ENCODE results near the gene SHISA9.

The SHISA9 gene

GRCh38 chr16:13242201-13242600, 340.8 kb downstream of the SHISA9 start:
- H3K4me1 Mint-ChIP-seq (ENCODE audit: low read depth): no peaks in the 10 kb centered on the region
- H3K9me3 Mint-ChIP-seq: peaks cover 4% of the 10 kb centered on the region
- no peaks in the 10 kb centered on the region for H3K27me3 Mint-ChIP-seq
- H3K36me3 Mint-ChIP-seq (ENCODE audit: low read depth): no peaks in the 10 kb centered on the region
- H3K27ac Mint-ChIP-seq: no peak overlapping the region
- H3K4me3 Mint-ChIP-seq: no peak overlapping the region

GRCh38 chr16:13244770-13245169, 343.4 kb downstream of the SHISA9 start:
- Mint-ChIP-seq H3K9me3 (no peaks in the 10 kb centered on the region), H3K4me1 (ENCODE audit: low read depth) (no peaks in the 10 kb centered on the region), H3K4me3 (no peak overlapping the region), H3K36me3 (ENCODE audit: low read depth) (no peaks in the 10 kb centered on the region), H3K27me3 (no peaks in the 10 kb centered on the region), H3K27ac (no peak overlapping the region)

- H3K4me1 Mint-ChIP-seq (ENCODE audit: low read depth): no peaks in the 10 kb centered on the region
- no peaks in the 10 kb centered on the region for H3K27me3 Mint-ChIP-seq
- no peaks in the 10 kb centered on the region for H3K9me3 Mint-ChIP-seq
- H3K36me3 Mint-ChIP-seq (ENCODE audit: low read depth): no peaks in the 10 kb centered on the region
- no peak overlapping the region for H3K4me3 Mint-ChIP-seq
- no peak overlapping the region for H3K27ac Mint-ChIP-seq
These were observed 344.4 kb downstream of the SHISA9 start for GRCh38 chr16:13245713-13246377.

GRCh38 chr16:13254998-13255614, 353.7 kb downstream of the SHISA9 start:
- Mint-ChIP-seq H3K27ac (no peak overlapping the region), H3K36me3 (ENCODE audit: low read depth) (no peaks in the 10 kb centered on the region), H3K4me3 (no peak overlapping the region), H3K27me3 (peaks cover 3% of the 10 kb centered on the region), H3K4me1 (ENCODE audit: low read depth) (no peaks in the 10 kb centered on the region), H3K9me3 (peaks cover 9% of the 10 kb centered on the region)

- Mint-ChIP-seq H3K36me3 (ENCODE audit: low read depth) (no peaks in the 10 kb centered on the region), H3K9me3 (peaks cover 20% of the 10 kb centered on the region), H3K4me3 (no peak overlapping the region), H3K4me1 (ENCODE audit: low read depth) (no peaks in the 10 kb centered on the region), H3K27me3 (no peaks in the 10 kb centered on the region), H3K27ac (no peak overlapping the region)
These were observed 361.1 kb downstream of the SHISA9 start for GRCh38 chr16:13262270-13263090.

- peaks cover 20% of the 10 kb centered on the region for H3K9me3 Mint-ChIP-seq
- no peak overlapping the region for H3K27ac Mint-ChIP-seq
- H3K4me3 Mint-ChIP-seq: no peak overlapping the region
- H3K4me1 Mint-ChIP-seq (ENCODE audit: low read depth): no peaks in the 10 kb centered on the region
- no peaks in the 10 kb centered on the region for H3K27me3 Mint-ChIP-seq
- H3K36me3 Mint-ChIP-seq (ENCODE audit: low read depth): no peaks in the 10 kb centered on the region
These were observed 363.6 kb downstream of the SHISA9 start for GRCh38 chr16:13264749-13265552.

GRCh38 chr16:13269359-13269758, 368.0 kb downstream of the SHISA9 start:
- Mint-ChIP-seq H3K27me3 (no peaks in the 10 kb centered on the region), H3K36me3 (ENCODE audit: low read depth) (no peaks in the 10 kb centered on the region), H3K4me1 (ENCODE audit: low read depth) (no peaks in the 10 kb centered on the region), H3K9me3 (peaks cover 4% of the 10 kb centered on the region), H3K27ac (no peak overlapping the region), H3K4me3 (no peak overlapping the region)

- no peak overlapping the region for H3K4me3 Mint-ChIP-seq
- no peaks in the 10 kb centered on the region for H3K36me3 Mint-ChIP-seq (ENCODE audit: low read depth)
- no peaks in the 10 kb centered on the region for H3K4me1 Mint-ChIP-seq (ENCODE audit: low read depth)
- H3K27ac Mint-ChIP-seq: no peak overlapping the region
- H3K27me3 Mint-ChIP-seq: no peaks in the 10 kb centered on the region
- peaks cover 4% of the 10 kb centered on the region for H3K9me3 Mint-ChIP-seq
These were observed 368.6 kb downstream of the SHISA9 start for GRCh38 chr16:13269905-13270528.

GRCh38 chr16:13270602-13271001, 369.2 kb downstream of the SHISA9 start:
- no peaks in the 10 kb centered on the region for H3K27me3 Mint-ChIP-seq
- peaks cover 4% of the 10 kb centered on the region for H3K9me3 Mint-ChIP-seq
- no peak overlapping the region for H3K27ac Mint-ChIP-seq
- H3K4me3 Mint-ChIP-seq: no peak overlapping the region
- no peaks in the 10 kb centered on the region for H3K36me3 Mint-ChIP-seq (ENCODE audit: low read depth)
- H3K4me1 Mint-ChIP-seq (ENCODE audit: low read depth): no peaks in the 10 kb centered on the region

- Mint-ChIP-seq H3K27me3 (peaks cover 11% of the 10 kb centered on the region), H3K36me3 (ENCODE audit: low read depth) (no peaks in the 10 kb centered on the region), H3K4me1 (ENCODE audit: low read depth) (no peaks in the 10 kb centered on the region), H3K27ac (no peak overlapping the region), H3K4me3 (no peak overlapping the region), H3K9me3 (peaks cover 21% of the 10 kb centered on the region)
These were observed 388.1 kb downstream of the SHISA9 start for GRCh38 chr16:13289515-13289914.
